Ascending aorta (tissue), 2 donors: ENCODE data around the gene SLC35B2. TPM values are rescaled to one million over a fixed set of nuclear protein-coding genes. Genes with fewer than 3 reads are reported as not detected.

ENCODE experiments used
- DNase-seq, 2 donors: peaks; one replicate each; pipeline ENCODE4 v3.0.0-alpha.2; 2019; ENCODE audit warnings: low spot score in 2 of 2
- H3K27ac ChIP-seq, 2 donors: fragments of 200-600 bp; sonication (generic); one replicate each; pipeline ENCODE4 v1.5.1; 2016 to 2017; ENCODE audit warnings: mild to moderate bottlenecking in 1 of 2
- H3K27me3 ChIP-seq: fragments of 200-600 bp; sonication (generic); one replicate; pipeline ENCODE4 v1.5.1; 2017
- H3K36me3 ChIP-seq, 2 donors: fragments of 200-600 bp; sonication (generic); one replicate each; pipeline ENCODE4 v1.5.1; 2016
- H3K4me1 ChIP-seq, 2 donors: fragments of 200-600 bp; sonication (generic); one replicate each; pipeline ENCODE4 v1.5.1; 2016 to 2017; ENCODE audit warnings: mild to moderate bottlenecking in 1 of 2
- H3K4me3 ChIP-seq, 2 donors: fragments of 200-600 bp; sonication (generic); one replicate each; pipeline ENCODE4 v1.5.1; 2016 to 2017; ENCODE audit warnings: mild to moderate bottlenecking in 1 of 2
- H3K9me3 ChIP-seq, 2 donors: fragments of 200-600 bp; sonication (generic); one replicate each; pipeline ENCODE4 v1.5.1; 2016
- intact Hi-C: fragments of 100-400 bp; cut with DNase I; formaldehyde crosslinking; loops from one replicate; pipeline ENCODE4 v1.15.1; 2023
- total RNA-seq: library from RNA; depleted of rRNA; stranded (reverse); fragments of >200 nt; gene quantifications from one replicate; pipeline ENCODE4 v1.1.0, GENCODE V29; 2016
- TF ChIP-seq, protein P1 (sequence below), 3 experiments: fragments of 200-600 bp in 2 of 3; fragments of 450-650 bp in 1 of 3; sonication (generic) in 2 of 3; IDR thresholded peaks; one replicate each; pipeline ENCODE4 v1.5.1; 2016 to 2019; ENCODE audit warnings: antibody characterized with exemption in 3 of 3, mild to moderate bottlenecking in 1 of 3, moderate library complexity in 1 of 3

SLC35B2 gene
- total RNA-seq, 1 donor from 2014 or later = 9.9 TPM

DNA sequence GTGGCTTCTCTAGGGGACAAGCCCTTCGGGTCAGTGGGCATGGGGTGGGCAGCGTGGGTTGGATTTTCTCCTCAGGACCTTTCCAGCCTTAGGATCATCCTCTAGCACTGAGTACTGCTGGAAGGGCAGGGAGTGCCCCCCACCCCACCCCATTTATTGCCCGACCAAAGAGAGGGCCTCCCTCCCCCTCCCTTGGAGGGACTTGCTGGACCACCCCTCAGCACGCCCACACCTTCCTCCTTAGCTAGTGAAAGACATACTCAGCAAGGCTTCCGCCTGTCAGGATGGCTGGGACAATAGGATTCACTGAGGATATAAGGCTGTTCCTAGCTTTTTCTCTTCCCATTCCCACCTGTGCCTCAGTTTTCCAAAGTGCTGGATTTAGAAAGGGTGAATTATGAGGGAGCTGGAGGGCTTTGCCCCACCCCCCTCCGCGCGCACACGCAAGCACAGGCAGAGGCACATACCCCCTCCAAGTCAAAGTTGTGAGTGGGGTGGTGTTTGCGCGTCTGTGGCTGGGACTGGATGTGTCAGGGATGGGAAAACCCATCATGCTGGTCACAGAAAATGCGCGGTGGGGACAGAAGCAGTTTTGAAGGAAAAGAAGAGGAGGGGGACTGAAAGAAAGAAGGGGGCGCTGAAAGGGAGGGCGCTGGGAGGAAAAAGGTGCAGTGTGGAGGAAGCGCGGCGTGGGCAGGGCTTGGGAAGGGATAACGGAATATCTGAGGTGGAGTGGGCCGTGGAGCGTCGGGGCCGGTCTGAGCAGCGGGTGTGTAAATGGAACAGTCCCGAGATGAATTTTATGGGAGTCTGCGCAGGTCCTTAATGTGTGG is 34.6 kb downstream of the SLC35B2 start:
- intact Hi-C loops = loop anchor here (1.0 to 5.0 kb wide), 4 partner anchors 12 to 95 kb away; partner anchors contain the start of genes MRPL14, SLC35B2 and TMEM63B
- H3K4me1 ChIP-seq = peaks cover 52 to 66% of the 10 kb centered on the region in 2 donors
- peak in 1 of 2 donors; percentile 67 for DNase-seq

DNA sequence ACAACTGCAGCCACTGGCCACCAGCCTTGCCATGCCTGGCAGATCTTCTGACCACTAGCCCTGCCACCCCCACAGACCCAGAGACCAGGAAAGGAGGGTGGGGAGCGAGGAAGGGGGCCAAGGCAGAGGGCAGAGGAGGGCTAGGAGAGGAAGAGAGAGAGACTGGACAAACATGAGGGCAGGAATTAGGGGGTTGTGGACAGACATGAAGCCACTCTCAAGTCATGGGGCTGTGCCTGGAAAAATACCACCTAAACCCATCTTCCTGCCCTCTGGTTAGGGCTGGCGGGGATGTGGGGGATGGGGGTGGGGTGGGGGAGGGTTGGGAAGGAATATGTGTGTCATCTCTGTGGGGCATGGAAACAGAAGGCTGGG is 35.4 kb downstream of the SLC35B2 start:
- Histone ChIP-seq H3K4me1 (peaks cover 46 to 66% of the 10 kb centered on the region in 2 donors), H3K36me3 (no peaks in the 10 kb centered on the region), H3K27ac (peak overlapping the region; percentile 95 to 99), H3K4me3 (peak overlapping the region; percentile 71 to 94), H3K9me3 (no peaks in the 10 kb centered on the region), H3K27me3 (no peaks in the 10 kb centered on the region)
- TF ChIP-seq, protein P1, sequence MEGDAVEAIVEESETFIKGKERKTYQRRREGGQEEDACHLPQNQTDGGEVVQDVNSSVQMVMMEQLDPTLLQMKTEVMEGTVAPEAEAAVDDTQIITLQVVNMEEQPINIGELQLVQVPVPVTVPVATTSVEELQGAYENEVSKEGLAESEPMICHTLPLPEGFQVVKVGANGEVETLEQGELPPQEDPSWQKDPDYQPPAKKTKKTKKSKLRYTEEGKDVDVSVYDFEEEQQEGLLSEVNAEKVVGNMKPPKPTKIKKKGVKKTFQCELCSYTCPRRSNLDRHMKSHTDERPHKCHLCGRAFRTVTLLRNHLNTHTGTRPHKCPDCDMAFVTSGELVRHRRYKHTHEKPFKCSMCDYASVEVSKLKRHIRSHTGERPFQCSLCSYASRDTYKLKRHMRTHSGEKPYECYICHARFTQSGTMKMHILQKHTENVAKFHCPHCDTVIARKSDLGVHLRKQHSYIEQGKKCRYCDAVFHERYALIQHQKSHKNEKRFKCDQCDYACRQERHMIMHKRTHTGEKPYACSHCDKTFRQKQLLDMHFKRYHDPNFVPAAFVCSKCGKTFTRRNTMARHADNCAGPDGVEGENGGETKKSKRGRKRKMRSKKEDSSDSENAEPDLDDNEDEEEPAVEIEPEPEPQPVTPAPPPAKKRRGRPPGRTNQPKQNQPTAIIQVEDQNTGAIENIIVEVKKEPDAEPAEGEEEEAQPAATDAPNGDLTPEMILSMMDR (IDR thresholded peaks at IDR 0.05) = no peak
- intact Hi-C loops = loop anchor here (1.0 to 5.0 kb wide), 7 partner anchors 15 to 165 kb away; partner anchors contain the start of genes CDC5L, MRPL14, SLC35B2 and TMEM63B
- DNase-seq = no peak

More for the DNA sequence above, 34.6 kb downstream of the SLC35B2 start:
- no peaks in the 10 kb centered on the region for H3K36me3 ChIP-seq
- no peaks in the 10 kb centered on the region for H3K27me3 ChIP-seq
- peak overlapping the region; percentile 95 to 99 for H3K27ac ChIP-seq
- no peaks in the 10 kb centered on the region for H3K9me3 ChIP-seq
- TF ChIP-seq, protein P1 (IDR thresholded peaks at IDR 0.05) = no peak
- peak overlapping the region; percentile 71 to 94 for H3K4me3 ChIP-seq

DNA sequence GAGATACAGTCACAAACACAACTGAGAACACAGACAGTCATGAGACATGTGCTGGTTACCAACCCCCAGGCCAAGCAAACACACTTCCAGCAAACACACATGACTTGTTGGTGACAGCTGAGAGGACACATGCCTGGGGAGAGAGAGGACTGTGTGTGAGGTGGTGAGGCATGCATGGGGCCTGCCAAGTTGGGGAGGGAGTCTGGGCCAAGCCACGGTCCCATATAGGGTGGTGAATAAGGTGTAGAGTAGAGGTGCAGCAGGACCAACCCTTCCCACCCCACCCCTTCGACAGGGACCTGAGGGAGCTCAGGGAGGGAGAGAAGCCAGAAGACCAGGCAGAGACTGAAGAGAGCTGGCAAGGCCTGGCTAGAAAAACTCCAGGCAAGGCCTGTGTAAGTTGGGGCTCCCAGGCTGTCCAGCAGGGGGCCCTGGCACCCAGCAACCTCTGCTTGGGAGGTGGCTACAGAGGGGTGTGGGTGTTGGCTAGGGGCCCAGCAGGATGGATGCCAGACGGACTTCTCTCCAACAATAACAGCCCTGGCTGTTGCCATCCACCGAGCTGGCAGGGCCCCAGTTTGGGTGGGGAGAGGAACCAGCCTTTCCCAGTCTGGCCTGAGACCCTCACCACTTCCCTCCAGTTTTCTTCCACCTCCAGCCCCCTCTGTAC is 35.9 kb downstream of the SLC35B2 start:
- DNase-seq = peak; percentile 96 to 97
- H3K9me3 ChIP-seq = no peaks in the 10 kb centered on the region
- no peaks in the 10 kb centered on the region for H3K36me3 ChIP-seq
- H3K4me3 ChIP-seq = peak overlapping the region; percentile 71 to 94
- H3K4me1 ChIP-seq = peaks cover 44 to 69% of the 10 kb centered on the region in 2 donors
- H3K27me3 ChIP-seq = no peaks in the 10 kb centered on the region
- TF ChIP-seq, protein P1 (IDR thresholded peaks at IDR 0.05) = peak; percentile 84 to 91 (median 86)
- intact Hi-C loops = loop anchor here (1.0 to 5.0 kb wide), 5 partner anchors 16 to 166 kb away; partner anchors contain the start of genes CDC5L, MRPL14 and TMEM63B
- peak overlapping the region; percentile 95 to 99 for H3K27ac ChIP-seq

DNA sequence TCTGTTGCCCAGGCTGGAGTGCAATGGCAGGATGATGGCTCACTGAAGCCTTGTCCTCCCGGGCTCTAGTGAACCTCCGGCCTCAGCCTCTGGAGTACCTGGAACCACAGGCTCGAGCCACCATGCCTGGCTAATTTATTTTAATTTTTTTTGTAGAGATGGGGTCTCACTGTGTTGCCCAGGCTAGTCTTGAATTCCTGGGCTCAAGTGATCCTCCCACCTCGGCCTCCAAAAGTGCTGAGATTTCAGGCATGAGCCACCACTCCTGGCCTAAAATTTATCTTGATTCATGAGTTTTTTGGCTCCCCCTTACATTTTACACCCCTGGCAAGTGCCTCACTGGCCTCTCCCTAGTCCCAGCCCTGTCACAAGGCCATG is 36.4 kb downstream of the SLC35B2 start:
- H3K27ac ChIP-seq = peak overlapping the region; percentile 95 to 99
- intact Hi-C loops = loop anchor here (1.0 to 5.0 kb wide), 5 partner anchors 16 to 166 kb away; partner anchors contain the start of genes CDC5L, MRPL14 and TMEM63B
- DNase-seq = no peak
- H3K9me3 ChIP-seq = no peaks in the 10 kb centered on the region
- H3K36me3 ChIP-seq = no peaks in the 10 kb centered on the region
- no peaks in the 10 kb centered on the region for H3K27me3 ChIP-seq
- peaks cover 38 to 64% of the 10 kb centered on the region in 2 donors for H3K4me1 ChIP-seq
- TF ChIP-seq, protein P1 (IDR thresholded peaks at IDR 0.05) = no peak
- H3K4me3 ChIP-seq = peak overlapping the region in 1 of 2 donors; percentile 90
